Memory B cell (primary cell): ENCODE data around the gene ARHGAP29.
"Not testable (repeated sequence)": the region's sequence is repeated elsewhere in the genome, so short reads cannot be mapped to it uniquely, and the experiment has no call there.

Experiments used
- ATAC-seq: fragments of 150-1000 bp; cut with Tn5 transposase; 2 replicates; pipeline ENCODE4 v1.10.0; 2021; ENCODE audit warnings: low read depth, mild to moderate bottlenecking, moderate library complexity
- DNase-seq, 2 donors: peaks; one replicate each; pipeline ENCODE4 v3.0.0; 2022; ENCODE audit warnings: low spot score in 2 of 2
- H3K27ac Mint-ChIP-seq: one replicate; pipeline ENCODE4 v1.8.0; 2022; ENCODE audit warnings: mild to moderate bottlenecking, moderate library complexity, mixed read lengths
- H3K27me3 Mint-ChIP-seq: one replicate; pipeline ENCODE4 v1.8.0; 2022; ENCODE audit warnings: mixed read lengths
- H3K36me3 Mint-ChIP-seq: one replicate; pipeline ENCODE4 v1.8.0; 2022; ENCODE audit warnings: mild to moderate bottlenecking, mixed read lengths
- H3K4me1 Mint-ChIP-seq: one replicate; pipeline ENCODE4 v1.8.0; 2022; ENCODE audit warnings: mixed read lengths
- H3K4me3 Mint-ChIP-seq: one replicate; pipeline ENCODE4 v1.8.0; 2022; ENCODE audit warnings: mild to moderate bottlenecking, moderate library complexity, mixed read lengths
- H3K9me3 Mint-ChIP-seq: one replicate; pipeline ENCODE4 v1.8.0; 2022; ENCODE audit warnings: mixed read lengths

Gene ARHGAP29

DNA sequence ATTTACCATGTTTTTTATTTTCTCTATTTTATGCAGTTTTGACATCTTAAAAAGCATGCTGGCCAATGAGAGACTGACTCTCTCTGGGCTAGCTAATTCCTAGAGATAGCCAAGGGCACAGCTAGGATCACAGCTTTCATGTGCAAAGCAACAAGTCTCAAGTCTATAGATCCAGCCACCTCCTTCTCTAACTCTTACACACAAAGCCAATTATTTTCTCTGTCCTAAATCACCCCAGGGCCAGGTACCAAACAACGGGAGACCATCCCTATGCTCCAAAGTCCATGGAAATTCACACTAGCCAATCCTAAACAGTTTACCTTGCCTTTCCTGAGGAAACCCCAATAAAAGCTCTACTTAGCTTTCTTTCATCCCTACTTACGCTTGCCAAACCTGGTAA, 38.0 kb downstream of the ARHGAP29 start:
- H3K4me1 Mint-ChIP-seq: no peaks in the 10 kb centered on the region
- H3K9me3 Mint-ChIP-seq: peaks cover 2% of the 10 kb centered on the region

DNA sequence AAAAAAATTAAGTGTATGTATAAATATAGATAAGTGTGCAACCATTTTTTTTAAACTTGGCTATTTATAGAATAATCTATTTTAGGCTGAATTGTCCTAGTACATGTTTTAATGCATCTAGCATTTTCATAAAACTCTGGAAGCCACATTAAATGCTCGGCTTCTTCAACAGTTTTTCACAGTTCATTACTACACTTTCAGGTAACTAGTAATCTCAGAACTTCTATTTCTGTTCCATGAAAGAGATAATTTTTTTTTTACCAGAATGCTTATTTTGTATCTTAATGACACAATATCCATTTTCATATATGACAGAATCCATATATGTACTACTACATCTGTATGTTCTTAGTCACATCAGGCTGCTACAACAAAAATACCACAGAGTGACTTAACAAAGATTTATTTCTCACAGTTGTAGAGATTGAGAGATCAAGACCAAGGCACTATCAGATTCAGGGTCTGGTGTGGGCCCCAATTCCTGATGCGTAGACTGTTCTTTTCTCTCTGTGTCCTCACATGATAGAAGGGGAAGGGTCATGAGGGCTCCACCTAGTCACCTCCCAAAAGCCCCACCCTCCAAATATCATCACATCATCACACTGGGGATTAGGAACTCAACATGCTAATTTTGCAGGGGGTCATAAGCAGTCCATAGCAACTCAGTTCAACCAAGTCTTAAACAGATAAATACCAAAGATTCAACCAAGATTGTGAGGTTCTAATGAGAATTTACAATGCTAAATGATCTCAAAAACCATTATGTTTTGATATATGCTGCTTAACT, 43.1 kb downstream of the ARHGAP29 start:
- DNase-seq: no peak
- no peak overlapping the region for H3K27ac Mint-ChIP-seq
- H3K27me3 Mint-ChIP-seq: peaks cover 5% of the 10 kb centered on the region
- H3K4me1 Mint-ChIP-seq: no peaks in the 10 kb centered on the region
- ATAC-seq: no peak
- H3K4me3 Mint-ChIP-seq: no peak overlapping the region
- H3K9me3 Mint-ChIP-seq: no peaks in the 10 kb centered on the region
- H3K36me3 Mint-ChIP-seq: no peaks in the 10 kb centered on the region

More for the DNA sequence above, 38.0 kb downstream of the ARHGAP29 start:
- Mint-ChIP-seq H3K36me3 (no peaks in the 10 kb centered on the region), H3K27me3 (peaks cover 2% of the 10 kb centered on the region), H3K27ac (no peak overlapping the region), H3K4me3 (no peak overlapping the region)
- ATAC-seq (no peak), DNase-seq (no peak)

DNA sequence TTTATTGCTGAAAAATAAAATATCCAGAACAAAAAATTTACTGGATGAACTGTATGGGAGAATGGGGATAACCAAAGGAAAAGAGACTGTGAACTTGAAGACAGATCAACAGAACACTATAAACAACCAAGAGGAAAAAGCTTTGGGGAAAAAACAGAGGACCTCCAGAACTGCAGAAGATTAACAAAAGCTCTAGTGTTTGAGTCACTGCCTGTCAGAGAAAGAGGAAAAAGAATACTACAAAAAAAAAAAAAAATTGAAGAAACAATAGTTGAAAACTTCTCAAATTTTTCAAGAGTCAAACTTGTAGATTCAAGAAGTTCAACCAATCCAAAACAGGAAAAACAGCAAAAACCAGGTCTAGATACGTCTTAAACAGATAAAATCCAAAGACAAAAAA, 44.3 kb downstream of the ARHGAP29 start:
- Mint-ChIP-seq H3K27me3 (peaks cover 5% of the 10 kb centered on the region), H3K4me3 (no peak overlapping the region), H3K36me3 (no peaks in the 10 kb centered on the region), H3K27ac (no peak overlapping the region), H3K9me3 (no peaks in the 10 kb centered on the region), H3K4me1 (no peaks in the 10 kb centered on the region)
- ATAC-seq (no peak), DNase-seq (no peak)

DNA sequence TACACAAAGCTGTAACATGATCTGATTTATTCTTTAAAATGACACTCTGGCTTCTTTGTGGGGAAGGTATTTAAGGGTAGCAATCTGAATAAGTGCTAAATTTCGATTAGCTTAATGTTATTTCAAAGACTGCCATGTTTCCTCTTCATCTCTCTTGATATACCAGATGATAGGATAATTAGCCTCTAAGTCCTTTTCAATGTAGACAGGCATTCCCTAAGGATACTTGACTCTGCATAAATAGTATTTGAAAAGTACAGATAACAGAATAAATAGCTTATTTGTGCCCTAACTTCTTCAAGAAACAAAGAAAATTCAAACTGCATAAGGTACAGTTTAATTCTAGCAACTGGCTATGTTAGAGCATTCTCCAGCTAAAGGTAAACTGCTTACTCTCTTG, 46.2 kb downstream of the ARHGAP29 start:
- H3K4me1 Mint-ChIP-seq: no peaks in the 10 kb centered on the region
- no peak for DNase-seq
- H3K4me3 Mint-ChIP-seq: no peak overlapping the region
- H3K36me3 Mint-ChIP-seq: no peaks in the 10 kb centered on the region
- H3K27me3 Mint-ChIP-seq: peaks cover 5% of the 10 kb centered on the region
- H3K27ac Mint-ChIP-seq: no peak overlapping the region
- no peak for ATAC-seq
- H3K9me3 Mint-ChIP-seq: no peaks in the 10 kb centered on the region

DNA sequence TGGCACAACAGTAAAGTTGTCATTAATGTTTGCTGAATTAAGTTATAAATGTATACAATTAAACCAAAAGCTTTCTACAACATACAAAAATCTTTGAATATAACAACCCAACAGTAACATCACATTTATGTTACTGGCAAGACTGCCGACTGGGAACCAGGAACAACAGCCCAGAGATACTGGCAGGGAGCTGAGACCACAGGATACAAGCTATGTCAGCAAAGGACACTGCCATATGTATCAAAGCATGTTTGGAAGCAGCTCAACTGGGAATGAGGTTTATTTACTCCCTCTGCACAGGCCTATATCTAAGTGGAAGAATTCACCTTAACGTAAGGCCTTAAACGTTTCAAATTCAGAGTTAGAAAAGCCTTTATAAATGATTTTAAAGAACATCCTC, 50.4 kb downstream of the ARHGAP29 start:
- Mint-ChIP-seq H3K4me1 (no peaks in the 10 kb centered on the region), H3K36me3 (no peaks in the 10 kb centered on the region), H3K27me3 (peaks cover 5% of the 10 kb centered on the region), H3K9me3 (no peaks in the 10 kb centered on the region), H3K27ac (no peak overlapping the region), H3K4me3 (no peak overlapping the region)
- DNase-seq (no peak), ATAC-seq (no peak)

DNA sequence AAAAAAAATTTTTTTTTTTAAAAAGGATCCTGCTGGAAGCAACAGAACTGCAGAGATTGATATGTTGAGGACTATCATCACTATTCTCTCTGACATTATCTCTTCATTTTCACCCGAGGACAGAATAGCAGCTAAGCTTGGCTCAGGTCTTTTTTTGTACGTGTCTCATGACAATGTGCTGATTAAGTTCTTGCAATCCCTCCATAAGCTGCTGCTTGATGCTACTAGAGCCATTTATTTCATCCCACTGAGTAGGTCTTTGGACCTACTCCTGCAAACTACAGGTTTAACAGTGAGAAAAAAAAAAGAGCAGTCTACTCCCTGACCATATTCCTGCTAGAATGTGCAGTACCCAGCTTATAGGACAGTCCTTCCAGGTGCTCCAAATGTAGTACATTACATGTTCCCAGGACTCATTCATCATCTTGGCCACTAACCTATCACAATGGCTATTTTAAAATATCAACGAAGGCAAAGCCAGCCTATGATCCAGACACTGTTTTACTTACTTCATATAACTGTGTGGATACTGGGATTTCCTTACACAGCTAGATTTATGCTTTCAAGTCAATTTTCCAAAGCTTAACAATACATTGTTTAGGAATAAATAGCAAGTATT, 54.1 kb downstream of the ARHGAP29 start:
- peaks cover 3% of the 10 kb centered on the region for H3K27me3 Mint-ChIP-seq
- H3K9me3 Mint-ChIP-seq: no peaks in the 10 kb centered on the region
- ATAC-seq (no peak), DNase-seq (no peak)
- H3K36me3 Mint-ChIP-seq: no peaks in the 10 kb centered on the region
- H3K27ac Mint-ChIP-seq: no peak overlapping the region
- H3K4me1 Mint-ChIP-seq: no peaks in the 10 kb centered on the region
- H3K4me3 Mint-ChIP-seq: no peak overlapping the region

DNA sequence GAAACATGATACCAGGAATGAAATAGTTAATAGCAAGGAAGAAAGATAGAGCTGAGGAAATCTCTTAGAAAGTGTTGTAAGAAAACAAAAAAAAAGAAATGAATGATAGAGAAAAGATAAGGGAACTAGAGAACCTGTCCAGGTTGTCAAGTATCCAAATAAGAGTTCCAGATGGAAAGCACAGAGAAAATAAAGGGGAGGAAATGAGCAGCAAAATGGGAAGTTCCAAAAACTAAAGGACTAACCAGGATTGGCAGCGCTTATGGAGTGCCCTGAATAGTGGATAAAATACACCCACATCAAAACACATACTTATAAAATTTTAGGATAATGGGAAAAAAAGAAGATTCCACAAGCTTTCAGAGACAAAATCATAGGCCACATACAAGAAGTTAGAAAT, 55.2 kb downstream of the ARHGAP29 start:
- no peaks in the 10 kb centered on the region for H3K4me1 Mint-ChIP-seq
- DNase-seq (no peak), ATAC-seq (no peak)
- no peak overlapping the region for H3K27ac Mint-ChIP-seq
- H3K36me3 Mint-ChIP-seq: no peaks in the 10 kb centered on the region
- peaks cover 3% of the 10 kb centered on the region for H3K27me3 Mint-ChIP-seq
- no peaks in the 10 kb centered on the region for H3K9me3 Mint-ChIP-seq
- H3K4me3 Mint-ChIP-seq: no peak overlapping the region

DNA sequence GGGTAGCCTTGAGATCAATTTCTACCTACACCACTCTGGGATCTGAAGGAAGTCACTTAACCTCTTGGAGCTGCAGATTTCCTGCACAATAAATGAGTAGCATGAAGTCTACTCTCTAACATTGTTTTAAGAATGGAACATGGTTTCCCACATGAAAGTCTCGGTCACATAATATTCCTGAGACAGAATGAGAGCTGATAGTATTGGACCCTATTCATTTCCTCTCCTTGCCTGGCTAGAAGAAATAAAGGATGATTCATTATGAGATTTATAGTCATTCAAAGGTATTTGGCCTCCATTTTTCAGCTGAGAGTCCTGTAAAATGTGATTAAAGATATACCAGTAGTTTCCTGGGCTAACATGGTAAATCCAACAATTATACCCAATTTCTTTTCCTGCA, 56.7 kb downstream of the ARHGAP29 start:
- DNase-seq: no peak
- Mint-ChIP-seq H3K9me3 (no peaks in the 10 kb centered on the region), H3K27ac (no peak overlapping the region), H3K36me3 (no peaks in the 10 kb centered on the region), H3K27me3 (peaks cover 3% of the 10 kb centered on the region), H3K4me1 (no peaks in the 10 kb centered on the region), H3K4me3 (no peak overlapping the region)
- ATAC-seq: no peak

DNA sequence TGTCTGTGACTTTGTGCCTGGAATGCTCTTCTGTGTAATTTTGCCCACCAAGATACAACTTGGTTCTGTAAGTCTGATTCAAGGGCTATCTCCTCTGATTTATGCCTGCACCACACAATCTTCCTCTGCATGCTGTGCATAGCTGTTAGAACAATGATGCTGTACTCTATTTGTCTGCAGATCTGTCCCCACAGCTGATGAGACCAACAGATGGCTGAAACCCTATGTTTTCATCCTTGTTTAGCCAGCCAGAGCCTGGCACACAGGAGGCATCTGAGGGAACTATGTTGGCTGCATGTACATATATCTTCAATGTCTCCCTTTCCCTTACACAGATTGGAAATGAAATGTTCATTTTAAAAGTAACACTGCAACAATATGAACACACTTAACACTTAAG, 58.5 kb downstream of the ARHGAP29 start:
- no peak for ATAC-seq
- Mint-ChIP-seq H3K27me3 (peaks cover 3% of the 10 kb centered on the region), H3K27ac (no peak overlapping the region)

DNA sequence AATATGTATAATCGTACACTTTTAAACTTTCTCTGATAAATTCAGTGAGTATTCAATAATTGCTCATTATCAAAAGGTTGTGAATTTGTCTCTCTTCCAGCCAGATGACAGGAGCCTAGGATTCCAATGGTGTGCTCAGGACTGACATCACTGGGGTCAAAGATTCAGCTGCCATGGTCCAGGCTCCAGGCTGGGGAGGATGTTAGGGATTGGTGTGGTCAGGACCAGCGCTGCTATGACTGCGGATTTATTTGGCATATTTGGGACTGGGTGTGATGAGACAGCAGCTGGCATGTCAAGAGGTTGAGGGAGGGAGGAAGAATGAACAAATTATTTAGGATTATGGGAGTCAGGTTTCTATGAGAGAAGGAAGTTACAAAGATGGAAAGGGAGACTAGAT, 68.3 kb downstream of the ARHGAP29 start:
- Mint-ChIP-seq H3K4me3 (no peak overlapping the region), H3K36me3 (no peaks in the 10 kb centered on the region), H3K9me3 (no peaks in the 10 kb centered on the region), H3K27me3 (peaks cover 7% of the 10 kb centered on the region), H3K27ac (no peak overlapping the region), H3K4me1 (no peaks in the 10 kb centered on the region)
- ATAC-seq (no peak), DNase-seq (no peak)

More for the DNA sequence above, 58.5 kb downstream of the ARHGAP29 start:
- no peaks in the 10 kb centered on the region for H3K9me3 Mint-ChIP-seq
- DNase-seq: no peak
- no peak overlapping the region for H3K4me3 Mint-ChIP-seq
- H3K4me1 Mint-ChIP-seq: no peaks in the 10 kb centered on the region
- H3K36me3 Mint-ChIP-seq: no peaks in the 10 kb centered on the region

DNA sequence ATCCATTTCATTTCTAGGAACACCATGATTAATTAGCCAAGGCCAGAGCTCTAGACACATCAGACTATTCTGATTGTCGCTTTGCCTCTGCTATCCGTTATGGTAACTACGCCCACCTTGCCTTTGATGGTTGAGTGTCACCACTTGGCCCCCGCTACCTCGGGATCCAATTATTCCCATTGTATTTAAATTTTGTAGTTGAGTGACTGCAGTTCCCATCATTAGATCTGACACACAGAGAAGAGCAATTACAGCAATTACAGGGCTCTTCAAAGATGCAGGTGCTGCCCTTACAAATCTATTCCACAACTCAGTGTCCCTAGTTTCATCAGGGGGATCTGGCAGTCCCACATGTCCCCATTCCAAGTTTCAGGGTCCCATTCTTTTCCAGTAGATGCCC, 71.5 kb downstream of the ARHGAP29 start:
- DNase-seq (no peak), ATAC-seq (no peak)
- Mint-ChIP-seq H3K27ac (no peak overlapping the region), H3K4me3 (no peak overlapping the region), H3K36me3 (no peaks in the 10 kb centered on the region), H3K27me3 (peaks cover 11% of the 10 kb centered on the region), H3K4me1 (no peaks in the 10 kb centered on the region), H3K9me3 (no peaks in the 10 kb centered on the region)

DNA sequence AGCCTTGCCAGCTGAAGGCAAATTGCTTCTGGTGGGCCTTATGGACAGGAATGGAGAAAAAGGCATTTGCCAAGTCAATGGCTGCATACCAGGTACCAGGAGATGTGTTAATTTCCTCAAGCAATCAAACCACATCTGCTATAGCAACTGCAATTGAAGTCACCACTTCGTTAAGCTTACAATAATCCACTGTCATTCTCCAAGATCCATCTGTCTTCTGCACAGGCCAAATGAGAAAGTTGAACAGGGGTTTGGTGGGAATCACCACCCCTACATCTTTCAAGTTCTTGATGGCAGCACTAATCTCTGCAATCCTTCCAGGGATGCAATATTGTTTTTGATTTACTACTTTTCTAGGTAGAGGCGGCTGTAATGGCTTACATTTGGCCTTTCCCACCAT, 72.5 kb downstream of the ARHGAP29 start:
- peaks cover 11% of the 10 kb centered on the region for H3K27me3 Mint-ChIP-seq
- not testable (repeated sequence) for ATAC-seq, DNase-seq, H3K27ac Mint-ChIP-seq, H3K36me3 Mint-ChIP-seq, H3K4me1 Mint-ChIP-seq, H3K4me3 Mint-ChIP-seq, H3K9me3 Mint-ChIP-seq

DNA sequence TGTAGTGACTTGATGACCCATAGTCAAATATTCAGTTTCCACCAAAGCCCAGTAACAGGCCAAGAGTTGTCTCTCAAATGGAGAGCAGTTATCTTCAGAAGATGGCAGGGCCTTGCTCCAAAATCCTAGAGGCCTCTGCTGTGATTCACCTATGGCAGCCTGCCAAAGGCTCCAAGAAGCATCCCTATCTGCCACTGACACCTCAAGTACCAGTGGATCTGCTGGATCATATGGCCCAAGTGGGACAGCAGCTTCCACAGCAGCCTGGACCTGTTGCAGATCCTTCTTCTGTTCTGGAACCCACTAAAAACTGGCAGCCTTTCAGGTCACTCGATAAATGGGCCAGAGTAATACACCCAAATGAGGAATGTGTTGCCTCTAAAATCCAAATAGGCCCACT, 73.3 kb downstream of the ARHGAP29 start:
- not testable (repeated sequence) for DNase-seq, H3K4me1 Mint-ChIP-seq, ATAC-seq, H3K4me3 Mint-ChIP-seq, H3K9me3 Mint-ChIP-seq, H3K36me3 Mint-ChIP-seq, H3K27me3 Mint-ChIP-seq, H3K27ac Mint-ChIP-seq

DNA sequence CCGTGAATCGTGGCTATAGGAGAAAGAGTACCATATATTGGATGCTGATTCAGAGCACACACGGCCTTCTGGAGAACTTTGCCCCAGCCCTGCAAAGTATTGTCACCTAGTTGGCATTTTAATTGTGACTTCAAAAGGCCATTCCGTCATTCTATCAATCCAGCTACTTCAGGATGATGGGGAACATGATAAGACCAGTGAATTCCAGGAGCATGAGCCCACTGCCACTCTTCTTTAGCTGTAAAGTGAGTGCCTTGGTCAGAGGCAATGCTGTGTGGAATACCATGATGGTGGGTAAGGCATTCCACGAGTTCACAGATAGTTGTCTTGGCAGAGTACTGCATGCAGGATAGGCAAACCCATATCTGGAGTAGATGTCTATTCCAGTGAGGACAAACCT, 74.1 kb downstream of the ARHGAP29 start:
- H3K36me3 Mint-ChIP-seq, H3K4me3 Mint-ChIP-seq, H3K27me3 Mint-ChIP-seq, H3K4me1 Mint-ChIP-seq, H3K27ac Mint-ChIP-seq, DNase-seq, ATAC-seq, H3K9me3 Mint-ChIP-seq: not testable (repeated sequence)

DNA sequence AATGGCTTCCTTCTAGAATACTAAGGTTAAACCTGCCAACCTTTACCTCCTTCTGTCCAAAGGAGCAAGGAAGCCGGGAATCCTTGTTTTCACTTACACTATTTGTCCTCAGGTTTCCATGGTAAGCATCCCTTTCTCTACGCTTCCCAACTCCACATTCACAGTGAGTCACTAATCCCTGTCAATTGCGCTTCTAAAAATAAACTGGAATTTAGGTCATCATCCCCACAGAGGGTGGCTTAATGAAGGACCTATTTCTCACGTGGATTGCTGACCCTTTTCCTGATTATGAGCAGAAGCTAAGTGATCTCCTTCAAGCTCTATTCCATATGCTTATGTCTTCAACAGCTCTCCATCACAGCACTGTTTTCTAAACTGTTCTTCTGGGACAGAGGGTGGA, 76.6 kb downstream of the ARHGAP29 start:
- Mint-ChIP-seq H3K9me3 (peaks cover 3% of the 10 kb centered on the region), H3K27ac (no peak overlapping the region), H3K27me3 (peaks cover 6% of the 10 kb centered on the region), H3K36me3 (no peaks in the 10 kb centered on the region), H3K4me3 (no peak overlapping the region), H3K4me1 (no peaks in the 10 kb centered on the region)
- DNase-seq (no peak), ATAC-seq (no peak)
